Cortex of kidney (tissue), 1 donor: ENCODE measurements around the gene SPATA33.

Experiments
- DNase-seq: peaks from one replicate; lab custom pipeline; 2025; lab: John Stamatoyannopoulos, UW

Gene SPATA33

DNA sequence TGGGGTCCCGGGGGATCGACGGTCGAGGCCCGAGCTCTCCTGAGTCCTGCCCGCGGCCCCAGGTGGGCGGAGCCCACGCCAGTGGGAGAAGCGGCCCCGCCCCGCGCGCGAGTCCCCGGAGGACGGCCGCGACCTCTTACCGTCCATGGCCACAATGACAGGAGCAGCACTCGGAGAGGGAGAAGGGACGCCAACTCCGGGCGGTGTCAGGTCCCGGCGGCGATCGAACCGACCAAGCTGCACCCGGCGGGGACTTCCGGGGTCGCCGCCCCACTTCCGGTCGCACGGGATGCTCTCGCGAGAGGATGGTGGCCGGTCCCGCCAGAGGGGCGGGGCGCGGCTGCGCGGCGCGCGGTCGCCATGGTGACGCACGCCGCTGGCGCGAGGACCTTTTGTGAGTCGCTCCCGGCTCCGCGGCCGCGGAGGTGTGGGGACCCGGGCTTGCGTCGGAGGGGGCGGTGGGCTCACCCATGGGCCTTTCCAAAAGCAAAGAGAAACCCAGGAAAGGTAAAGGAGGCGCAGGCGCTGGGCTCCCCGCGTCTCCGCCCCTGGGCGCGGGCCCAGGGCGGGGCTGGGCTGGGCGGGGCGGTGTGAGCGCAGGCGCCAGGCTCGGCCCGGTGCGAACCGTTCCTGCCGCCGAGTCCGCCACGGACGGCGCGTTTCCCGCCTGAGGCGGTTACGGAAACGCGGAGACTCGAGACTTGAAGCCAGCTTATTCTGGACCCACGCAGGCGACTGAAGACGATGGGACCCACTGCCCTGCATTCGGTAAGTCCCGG lies at the start of gene SPATA33, which contains the start of gene CHMP1A:
Gene SPATA33 (plus strand): TSS at position 395 of the 779 bp plus-strand sequence. CDS start 76 bp downstream, at position 471.
Gene CHMP1A (minus strand): TSS at position 267 of the 779 bp plus-strand sequence. CDS start 120 bp downstream, at position 147.
- DNase-seq = peak; percentile 85

- no peak for DNase-seq
Observed at GRCh38 chr16:89607937-89608740, 49.5 kb upstream of the SPATA33 start.

GRCh38 chr16:89610108-89610453 lies 47.6 kb upstream of the SPATA33 start:
- no peak for DNase-seq

DNA sequence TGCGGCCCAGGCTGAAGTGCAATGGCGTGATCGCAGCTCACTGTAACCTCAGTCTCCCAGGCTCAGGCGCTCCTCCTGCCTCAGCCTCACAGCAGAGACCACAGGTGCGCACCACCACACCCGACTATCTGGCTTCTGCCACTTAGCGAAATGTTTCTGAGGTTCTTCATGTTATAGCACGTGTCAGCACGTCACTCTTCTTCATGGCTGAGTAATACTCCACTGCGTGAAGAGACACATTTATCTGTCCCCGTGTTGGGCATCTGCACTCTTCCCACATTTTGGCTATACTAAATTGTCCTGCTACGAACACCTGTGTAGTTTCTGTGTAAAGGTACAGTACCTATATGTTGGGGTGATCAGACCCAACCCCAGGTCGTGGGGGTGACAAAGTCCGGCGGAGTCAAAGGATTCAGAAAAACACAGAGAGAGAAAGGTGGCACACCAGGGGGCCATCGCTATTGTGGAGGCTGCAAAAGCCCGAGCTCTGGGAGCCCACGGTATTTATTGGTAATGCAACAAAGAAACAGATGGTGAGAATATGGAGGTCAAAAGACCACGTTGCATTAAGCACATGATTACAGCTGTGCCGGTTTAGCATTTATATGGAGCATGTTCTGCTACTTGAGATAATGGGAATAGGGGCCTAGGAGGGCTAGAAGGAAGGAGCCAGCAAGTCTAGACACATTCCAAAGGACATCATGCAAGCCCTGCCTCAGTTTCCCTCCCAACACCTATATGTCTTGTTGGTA lies 45.0 kb upstream of the SPATA33 start:
- DNase-seq = no peak

- no peak for DNase-seq
Observed at GRCh38 chr16:89613231-89613953, 44.2 kb upstream of the SPATA33 start, which contains the start of gene DPEP1. Gene DPEP1, plus strand, starts transcription at chr16:89613642. Its CDS starts 16,769 bp downstream, at chr16:89630411.

DNA sequence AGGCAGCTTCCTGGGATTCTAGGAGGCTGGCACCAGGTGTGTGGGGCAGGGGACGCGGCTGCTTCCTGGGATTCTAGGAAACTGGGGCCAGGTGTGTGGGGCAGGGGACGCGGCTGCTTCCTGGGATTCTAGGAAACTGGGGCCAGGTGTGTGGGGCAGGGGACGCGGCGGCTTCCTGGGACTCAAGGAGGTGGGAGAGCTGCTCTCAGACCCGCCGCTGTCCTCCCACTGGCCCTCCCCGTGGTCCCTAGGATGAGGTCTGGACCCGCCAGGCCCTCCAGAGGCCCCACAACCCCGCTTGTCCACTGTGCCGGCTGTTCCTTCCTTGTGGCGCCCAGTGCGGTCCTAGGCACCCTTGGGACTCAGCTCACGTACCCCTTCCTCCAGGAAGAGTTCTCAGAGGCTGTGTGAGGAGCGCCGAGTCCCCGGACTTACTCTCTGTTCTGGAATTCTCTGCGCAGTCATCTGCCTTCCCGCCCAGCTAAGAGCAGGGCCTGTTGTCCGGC lies 43.6 kb upstream of the SPATA33 start:
- DNase-seq = no peak

GRCh38 chr16:89615176-89615575 lies 42.5 kb upstream of the SPATA33 start:
- DNase-seq = no peak

GRCh38 chr16:89615596-89616090 lies 42.0 kb upstream of the SPATA33 start:
- DNase-seq = no peak

DNA sequence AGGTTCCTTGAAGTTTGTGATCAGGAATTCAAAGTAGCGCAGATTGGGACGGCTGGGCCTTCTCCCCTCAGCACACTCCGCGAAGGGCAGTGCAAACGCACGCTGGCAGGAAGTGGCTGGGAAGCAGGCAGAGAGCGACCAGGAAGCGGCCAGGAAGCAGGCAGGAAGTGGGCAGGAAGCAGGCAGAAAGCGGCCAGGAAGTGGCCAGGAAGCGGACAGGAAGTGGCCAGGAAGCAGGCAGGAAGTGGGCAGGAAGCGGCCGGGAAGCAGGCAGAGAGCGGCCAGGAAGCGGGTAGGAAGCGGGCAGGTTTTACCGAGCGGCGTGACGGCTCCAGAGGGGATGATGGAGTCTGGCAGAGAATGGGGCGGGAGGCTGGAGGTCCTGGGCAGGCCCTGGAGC lies 41.0 kb upstream of the SPATA33 start:
- no peak for DNase-seq

DNA sequence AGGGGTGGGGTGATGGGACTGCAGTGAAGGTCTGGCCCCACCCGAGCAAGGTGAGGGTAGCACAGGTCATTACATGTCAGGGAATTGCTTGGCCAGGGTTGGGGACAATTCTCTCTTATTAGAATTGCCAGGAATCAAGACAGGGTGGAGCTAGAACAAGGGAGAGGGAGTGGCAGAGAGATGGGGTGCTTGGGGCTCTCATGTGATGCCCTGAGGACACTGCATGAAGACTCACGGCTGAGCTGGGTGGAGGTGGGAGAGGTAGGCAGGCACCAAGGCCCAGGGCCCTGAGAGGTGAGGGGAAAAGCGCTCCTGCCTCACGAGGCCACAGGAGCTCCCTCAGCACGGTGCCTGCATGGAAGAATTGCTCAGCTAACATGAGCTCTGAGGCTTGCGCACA lies 40.6 kb upstream of the SPATA33 start:
- DNase-seq = no peak

DNA sequence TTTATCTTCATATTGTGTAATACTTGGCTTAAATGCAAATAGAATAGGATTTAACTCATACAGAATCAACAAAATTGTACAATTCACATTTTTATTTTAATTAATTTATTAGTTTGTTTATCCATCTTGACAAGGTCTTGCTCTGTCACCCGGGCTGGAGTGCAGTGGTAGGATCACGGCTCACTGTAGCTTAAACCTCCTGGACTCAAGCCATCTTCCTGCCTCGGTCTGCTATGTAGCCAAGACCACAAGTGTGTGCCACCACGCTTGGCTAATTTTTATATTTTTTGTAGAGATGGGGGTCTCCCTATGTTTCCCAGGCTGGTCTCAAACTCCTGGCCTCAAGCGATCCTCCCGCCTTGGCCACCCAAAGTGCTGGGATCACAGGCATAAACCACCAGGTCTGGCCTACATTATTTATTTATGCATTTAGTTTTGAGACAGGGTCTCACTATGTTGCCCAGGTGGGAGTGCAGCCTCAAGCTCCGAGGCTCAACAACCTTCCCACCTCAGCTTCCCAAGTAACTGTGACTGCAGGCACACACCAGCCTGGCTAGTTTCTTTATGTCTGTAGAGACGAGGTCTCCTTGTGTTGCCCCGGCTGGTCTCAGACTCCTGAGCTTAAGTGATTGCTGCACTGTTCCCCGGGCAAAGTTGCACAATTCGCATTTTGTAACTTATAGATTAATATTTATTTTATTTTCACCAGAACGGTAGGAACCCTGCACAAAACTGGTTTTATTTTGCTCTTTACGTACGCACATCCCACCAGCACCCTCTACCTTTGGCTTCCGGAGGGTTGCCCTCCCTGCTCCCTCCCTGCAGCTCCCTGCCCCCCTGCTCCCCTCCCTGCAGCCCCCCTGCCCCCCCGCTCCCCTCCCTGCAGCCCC lies 39.3 kb upstream of the SPATA33 start:
- DNase-seq = no peak

- DNase-seq = no peak
Observed at GRCh38 chr16:89619840-89620239, 37.8 kb upstream of the SPATA33 start.

GRCh38 chr16:89620406-89620841 lies 37.2 kb upstream of the SPATA33 start:
- no peak for DNase-seq

- DNase-seq = no peak
Observed at GRCh38 chr16:89621136-89621697, 36.4 kb upstream of the SPATA33 start.

DNA sequence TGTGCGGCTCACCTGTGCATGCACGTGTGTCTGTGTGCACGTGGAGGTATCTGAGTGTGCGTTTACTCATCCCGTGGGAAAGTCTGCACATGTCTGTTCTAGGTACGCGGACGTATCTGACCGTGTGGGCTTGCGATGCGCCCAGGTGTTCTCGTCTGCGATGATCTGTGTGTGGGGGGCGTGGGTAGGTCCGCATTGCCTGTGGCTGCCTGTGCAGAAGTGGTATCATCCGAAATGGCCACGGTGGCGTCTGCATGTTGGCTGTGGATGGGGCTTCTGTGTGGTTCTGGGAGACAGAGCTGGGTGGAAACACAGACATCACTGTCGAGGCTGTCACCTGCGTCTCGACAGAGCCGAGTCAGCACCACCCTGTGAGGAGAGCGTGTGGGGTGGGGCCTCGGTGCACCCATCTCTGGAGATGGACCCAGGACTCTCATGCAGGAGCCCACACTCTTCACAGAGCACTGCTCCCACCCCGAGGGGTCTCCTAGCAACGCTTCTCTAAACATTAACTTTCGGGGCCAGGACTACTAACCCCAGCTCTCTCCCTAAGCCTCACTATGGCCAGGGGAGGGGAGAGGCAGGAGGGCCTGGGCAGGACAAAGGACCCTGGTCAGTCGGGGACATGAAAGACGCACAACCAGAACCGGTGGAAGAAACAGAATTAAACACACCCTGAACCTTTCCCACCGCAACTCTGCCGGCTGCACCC lies 35.8 kb upstream of the SPATA33 start:
- DNase-seq = no peak

GRCh38 chr16:89623511-89624261 lies 34.0 kb upstream of the SPATA33 start:
- DNase-seq = no peak

DNA sequence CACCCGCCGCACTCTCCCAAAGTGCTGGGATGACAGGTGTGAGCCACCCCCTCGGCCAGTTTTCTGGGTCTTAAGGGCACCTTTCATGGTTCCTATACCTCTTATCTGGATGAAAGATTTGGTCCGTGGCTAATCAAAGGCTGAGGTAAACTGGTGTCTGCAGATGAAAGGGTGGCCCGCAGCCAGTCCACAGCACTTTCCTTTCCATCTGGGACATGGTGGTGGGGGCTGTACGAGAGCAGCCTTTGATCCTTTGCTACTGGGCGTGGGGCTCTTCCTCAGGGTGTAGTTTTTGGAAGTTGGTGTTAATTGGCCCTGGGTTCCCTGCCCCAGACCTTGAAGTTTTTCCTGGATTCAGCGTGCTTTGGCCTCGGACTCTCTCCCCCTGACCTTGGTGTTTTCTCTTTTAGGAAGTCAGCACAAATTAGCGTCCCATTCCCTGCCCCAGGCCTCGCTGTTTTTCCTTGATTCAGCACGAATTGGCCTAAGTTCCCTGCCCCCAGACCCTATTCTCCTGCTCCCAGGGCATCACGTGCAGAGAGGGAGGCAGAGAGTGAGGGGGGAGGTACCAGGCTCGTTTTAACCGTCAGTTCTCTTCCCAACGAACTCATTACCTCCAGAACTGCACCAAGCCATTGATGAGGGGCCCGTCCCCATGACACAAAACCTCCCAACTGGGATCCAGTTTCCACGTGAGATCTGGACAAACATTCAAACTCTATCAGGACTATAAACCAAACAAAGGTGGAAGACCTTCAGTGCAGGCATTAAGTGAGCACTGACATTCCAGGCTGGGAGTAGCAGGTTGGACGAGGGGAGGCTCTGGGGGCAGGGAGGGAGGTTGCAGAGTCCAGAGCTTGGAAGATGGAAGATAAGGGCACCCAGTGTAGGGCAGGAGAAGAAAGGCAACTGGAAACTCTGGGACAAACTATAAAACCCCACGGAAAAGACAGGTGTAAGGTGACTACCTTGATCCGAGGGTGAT lies 32.6 kb upstream of the SPATA33 start:
- no peak for DNase-seq
